Ishikawa (cell line): Measurements from ENCODE around the gene PAPPA.

ENCODE experiments used
- CEBPB ChIP-seq: IDR thresholded peaks from 2 replicates; pipeline ENCODE4 v1.6.1; 2012
- CREB1 ChIP-seq: IDR thresholded peaks from 2 replicates; pipeline ENCODE4 v1.6.1; 2012; ENCODE audit warnings: low read depth
- EGR1 ChIP-seq: IDR thresholded peaks from 2 replicates; pipeline ENCODE4 v1.6.1; 2012
- EP300 ChIP-seq: IDR thresholded peaks from 2 replicates; pipeline ENCODE4 v1.6.1; 2012; ENCODE audit warnings: borderline replicate concordance
- FOXM1 ChIP-seq: IDR thresholded peaks from 2 replicates; pipeline ENCODE4 v1.6.1; 2012; ENCODE audit warnings: low read depth, borderline replicate concordance
- NFIC ChIP-seq: IDR thresholded peaks from 2 replicates; pipeline ENCODE4 v1.6.1; 2012
- RAD21 ChIP-seq: IDR thresholded peaks from 2 replicates; pipeline ENCODE4 v1.6.1; 2012; ENCODE audit warnings: low read depth
- TAF1 ChIP-seq: IDR thresholded peaks from 2 replicates; pipeline ENCODE4 v1.6.1; 2012; ENCODE audit warnings: low read depth, mild to moderate bottlenecking
- TCF12 ChIP-seq: IDR thresholded peaks from 2 replicates; pipeline ENCODE4 v1.6.1; 2012; ENCODE audit warnings: low read depth
- TEAD4 ChIP-seq: IDR thresholded peaks from 2 replicates; pipeline ENCODE4 v1.6.1; 2012
- YY1 ChIP-seq: IDR thresholded peaks from 2 replicates; pipeline ENCODE4 v1.6.1; 2012; ENCODE audit warnings: low read depth
- ZBTB7A ChIP-seq: IDR thresholded peaks from 2 replicates; pipeline ENCODE4 v1.6.1; 2012; ENCODE audit warnings: low read depth
- TF ChIP-seq, protein P1 (sequence below): IDR thresholded peaks from 2 replicates; pipeline ENCODE4 v1.6.1; 2012; ENCODE audit warnings: low read depth, mild to moderate bottlenecking
- TF ChIP-seq, protein P2 (sequence below): IDR thresholded peaks from 2 replicates; pipeline ENCODE4 v1.6.1; 2012
- TF ChIP-seq, protein P3 (sequence below): IDR thresholded peaks from 2 replicates; pipeline ENCODE4 v1.6.1; 2012

Gene PAPPA

DNA sequence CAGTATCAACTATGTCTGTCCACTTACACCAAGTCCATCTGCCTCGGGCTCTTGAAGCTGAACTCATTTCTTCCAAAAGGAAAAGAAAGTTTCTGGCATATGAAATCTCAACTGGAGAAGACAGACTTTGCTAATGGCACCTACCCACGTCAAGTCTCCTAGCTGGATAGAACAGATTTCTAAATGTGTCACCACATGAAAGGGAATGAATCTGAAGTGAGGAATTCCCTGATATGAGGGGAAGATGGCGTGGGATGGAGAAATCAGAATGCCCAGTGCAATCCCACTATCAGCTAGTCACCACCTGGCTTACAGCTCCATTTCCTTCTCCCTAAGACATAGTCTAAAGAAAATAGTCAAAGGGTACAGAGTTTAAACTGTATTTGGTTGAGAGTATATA, 144.7 kb downstream of the PAPPA start:
- TF ChIP-seq FOXM1 (no peak), EGR1 (no peak), CREB1 (no peak), NFIC (no peak), RAD21 (no peak), TEAD4 (no peak), TAF1 (no peak), EP300 (no peak), YY1 (no peak), TCF12 (no peak), ZBTB7A (no peak), CEBPB (no peak)
- TF ChIP-seq, protein P1, sequence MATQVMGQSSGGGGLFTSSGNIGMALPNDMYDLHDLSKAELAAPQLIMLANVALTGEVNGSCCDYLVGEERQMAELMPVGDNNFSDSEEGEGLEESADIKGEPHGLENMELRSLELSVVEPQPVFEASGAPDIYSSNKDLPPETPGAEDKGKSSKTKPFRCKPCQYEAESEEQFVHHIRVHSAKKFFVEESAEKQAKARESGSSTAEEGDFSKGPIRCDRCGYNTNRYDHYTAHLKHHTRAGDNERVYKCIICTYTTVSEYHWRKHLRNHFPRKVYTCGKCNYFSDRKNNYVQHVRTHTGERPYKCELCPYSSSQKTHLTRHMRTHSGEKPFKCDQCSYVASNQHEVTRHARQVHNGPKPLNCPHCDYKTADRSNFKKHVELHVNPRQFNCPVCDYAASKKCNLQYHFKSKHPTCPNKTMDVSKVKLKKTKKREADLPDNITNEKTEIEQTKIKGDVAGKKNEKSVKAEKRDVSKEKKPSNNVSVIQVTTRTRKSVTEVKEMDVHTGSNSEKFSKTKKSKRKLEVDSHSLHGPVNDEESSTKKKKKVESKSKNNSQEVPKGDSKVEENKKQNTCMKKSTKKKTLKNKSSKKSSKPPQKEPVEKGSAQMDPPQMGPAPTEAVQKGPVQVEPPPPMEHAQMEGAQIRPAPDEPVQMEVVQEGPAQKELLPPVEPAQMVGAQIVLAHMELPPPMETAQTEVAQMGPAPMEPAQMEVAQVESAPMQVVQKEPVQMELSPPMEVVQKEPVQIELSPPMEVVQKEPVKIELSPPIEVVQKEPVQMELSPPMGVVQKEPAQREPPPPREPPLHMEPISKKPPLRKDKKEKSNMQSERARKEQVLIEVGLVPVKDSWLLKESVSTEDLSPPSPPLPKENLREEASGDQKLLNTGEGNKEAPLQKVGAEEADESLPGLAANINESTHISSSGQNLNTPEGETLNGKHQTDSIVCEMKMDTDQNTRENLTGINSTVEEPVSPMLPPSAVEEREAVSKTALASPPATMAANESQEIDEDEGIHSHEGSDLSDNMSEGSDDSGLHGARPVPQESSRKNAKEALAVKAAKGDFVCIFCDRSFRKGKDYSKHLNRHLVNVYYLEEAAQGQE = no peak
- TF ChIP-seq, protein P2, sequence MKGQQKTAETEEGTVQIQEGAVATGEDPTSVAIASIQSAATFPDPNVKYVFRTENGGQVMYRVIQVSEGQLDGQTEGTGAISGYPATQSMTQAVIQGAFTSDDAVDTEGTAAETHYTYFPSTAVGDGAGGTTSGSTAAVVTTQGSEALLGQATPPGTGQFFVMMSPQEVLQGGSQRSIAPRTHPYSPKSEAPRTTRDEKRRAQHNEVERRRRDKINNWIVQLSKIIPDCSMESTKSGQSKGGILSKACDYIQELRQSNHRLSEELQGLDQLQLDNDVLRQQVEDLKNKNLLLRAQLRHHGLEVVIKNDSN = no peak
- TF ChIP-seq, protein P3, sequence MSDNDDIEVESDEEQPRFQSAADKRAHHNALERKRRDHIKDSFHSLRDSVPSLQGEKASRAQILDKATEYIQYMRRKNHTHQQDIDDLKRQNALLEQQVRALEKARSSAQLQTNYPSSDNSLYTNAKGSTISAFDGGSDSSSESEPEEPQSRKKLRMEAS = no peak

DNA sequence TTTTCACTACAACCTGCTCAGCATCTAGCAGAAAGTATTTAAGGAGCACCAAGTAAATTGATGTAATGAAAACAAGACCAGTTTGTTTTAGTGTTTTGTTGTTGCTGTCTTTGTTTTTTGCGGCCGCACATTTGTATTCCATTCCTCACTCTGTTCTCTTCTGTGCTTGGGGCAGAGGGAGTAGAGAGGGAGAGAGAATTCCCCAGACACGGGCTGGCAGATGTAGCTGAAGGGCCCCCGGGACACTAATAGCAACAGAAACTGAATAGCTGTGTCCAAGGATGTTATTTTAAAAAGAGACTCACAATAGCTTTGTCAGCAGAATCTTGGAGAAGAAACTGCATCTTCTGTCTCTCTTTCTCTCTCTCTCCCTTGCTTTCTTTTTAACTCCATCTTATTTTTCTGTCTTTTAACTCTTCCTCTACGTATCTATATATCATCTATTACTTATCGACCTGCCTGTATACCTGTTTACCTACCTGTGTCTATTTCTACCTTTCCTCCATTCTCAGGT, 145.3 kb downstream of the PAPPA start:
- TF ChIP-seq EP300 (no peak), CREB1 (no peak), ZBTB7A (no peak), CEBPB (no peak), TAF1 (no peak), TEAD4 (no peak), TCF12 (no peak)

DNA sequence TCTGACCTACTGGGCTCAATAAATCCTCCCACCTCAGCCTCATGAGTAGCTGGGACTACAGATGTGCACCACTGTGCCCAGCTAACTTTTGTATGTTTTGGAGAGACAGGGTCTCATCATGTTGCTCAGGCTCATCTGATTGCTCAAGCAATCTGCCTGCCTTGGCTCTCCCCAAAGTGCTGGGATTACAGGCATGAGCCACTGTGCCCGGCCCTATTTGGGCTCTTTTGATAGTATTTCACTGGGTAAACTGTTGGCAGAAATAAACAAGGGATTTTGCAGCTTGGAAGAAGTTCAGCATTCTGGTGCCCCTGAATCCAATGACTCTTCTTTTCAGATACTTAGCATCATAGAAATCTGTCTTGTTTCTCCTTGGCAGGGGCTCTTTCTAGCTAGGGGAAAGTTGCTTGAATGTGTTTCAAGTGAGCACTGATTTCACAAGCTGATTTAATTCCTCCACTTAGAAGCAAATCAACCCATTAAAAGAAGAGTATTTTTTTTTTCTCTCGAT, 146.8 kb downstream of the PAPPA start:
- TF ChIP-seq EP300 (no peak), EGR1 (no peak), RAD21 (no peak), CEBPB (no peak), CREB1 (no peak), TCF12 (no peak), YY1 (no peak), TEAD4 (no peak), TAF1 (no peak), ZBTB7A (no peak), NFIC (no peak), FOXM1 (no peak)
- TF ChIP-seq, protein P2 = no peak
- TF ChIP-seq, protein P1 = no peak
- TF ChIP-seq, protein P3 = no peak

DNA sequence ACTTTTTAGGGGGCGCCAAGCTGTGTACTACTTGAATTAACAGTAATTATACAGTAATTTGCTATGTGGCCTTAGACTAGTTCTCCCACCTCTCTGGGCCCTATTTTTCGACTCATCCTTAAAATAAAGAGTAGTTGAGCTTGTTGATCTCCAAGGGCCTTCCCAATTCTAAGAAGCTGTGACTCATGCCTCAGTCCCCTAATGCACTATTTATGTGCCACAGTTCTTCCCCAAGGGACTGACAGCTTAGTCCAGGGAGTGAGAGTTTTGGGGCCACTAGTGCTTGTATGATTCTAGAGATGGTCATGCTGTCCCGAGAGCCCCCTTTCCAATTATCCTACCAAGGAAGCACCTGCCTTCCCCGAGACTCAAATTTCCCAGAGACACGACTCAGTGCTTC, 149.7 kb downstream of the PAPPA start:
- TF ChIP-seq RAD21 (no peak), TCF12 (no peak), ZBTB7A (no peak), YY1 (no peak), CEBPB (no peak), NFIC (no peak), EGR1 (no peak), FOXM1 (no peak), TAF1 (no peak), EP300 (no peak), TEAD4 (no peak)
- TF ChIP-seq, protein P3 = no peak
- TF ChIP-seq, protein P2 = no peak

DNA sequence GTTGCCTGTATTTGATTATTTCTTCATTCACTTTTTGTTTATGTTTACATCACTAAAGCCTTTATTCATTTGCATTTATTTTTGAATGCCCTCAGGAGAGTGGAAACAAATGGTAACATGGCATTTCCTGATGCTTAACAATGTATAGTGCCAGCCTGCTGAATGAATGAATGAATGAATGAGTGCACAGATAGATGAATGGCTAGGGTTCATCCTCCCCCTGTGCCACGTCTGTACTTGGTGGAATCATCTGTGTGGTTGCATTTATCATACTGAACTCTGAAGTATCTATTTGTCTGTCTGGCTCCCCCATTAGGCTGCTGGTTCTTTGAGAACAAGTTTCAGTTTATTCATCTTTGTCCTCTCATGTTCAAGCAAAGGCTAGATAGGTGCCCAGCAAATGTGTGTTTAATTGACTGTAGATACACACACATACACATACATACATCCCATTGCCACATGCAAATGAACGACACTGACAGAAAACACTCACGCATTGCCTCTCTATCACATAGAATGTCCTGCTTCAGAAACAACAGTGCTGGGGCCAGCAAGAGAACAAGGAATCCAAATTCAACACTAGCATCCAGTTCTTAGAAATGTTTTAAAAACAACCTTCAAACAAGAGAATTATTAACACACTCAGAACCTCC, 150.4 kb downstream of the PAPPA start:
- TF ChIP-seq NFIC = no peak
